Naive thymus-derived CD8-positive, alpha-beta T cell (primary cell): Measurements from ENCODE around the gene NCK2. TPM values are rescaled to one million over a fixed set of nuclear protein-coding genes. Genes with fewer than 3 reads are reported as not detected.

Experiments used
- ATAC-seq, 2 donors: fragments of 150-1000 bp; cut with Tn5 transposase in 1 of 2; sonication (Bioruptor Pico), chemical (Tn5 transposase) in 1 of 2; 1 replicate in 1 of 2; 2 replicates in 1 of 2; pipeline ENCODE4 v1.10.0; 2021; ENCODE audit warnings: mild to moderate bottlenecking in 2 of 2, moderate library complexity in 2 of 2
- POLR2A ChIA-PET: fragments of 350-600 bp; sonication (Branson Sonifier 250); formaldehyde crosslinking; loops from one replicate; lab custom pipeline; 2021; ENCODE audit warnings: antibody characterized with exemption; lab: Charles Lee
- DNase-seq, 10 donors: peaks; one replicate each; pipeline versions ENCODE4 v3.0.0 to v3.0.0-alpha.2; 2020 to 2022
- H3K27ac Mint-ChIP-seq, 10 donors: one replicate each; pipeline ENCODE4 v1.8.0; 2020 to 2022; ENCODE audit warnings: mild to moderate bottlenecking in 10 of 10, mixed read lengths in 10 of 10, moderate library complexity in 4 of 10, inconsistent platforms in 1 of 10
- H3K27me3 Mint-ChIP-seq, 5 donors: one replicate each; pipeline ENCODE4 v1.8.0; 2021 to 2022; ENCODE audit warnings: mixed read lengths in 5 of 5
- H3K36me3 Mint-ChIP-seq, 3 donors: one replicate each; pipeline ENCODE4 v1.8.0; 2020 to 2022; ENCODE audit warnings: mixed read lengths in 3 of 3, mild to moderate bottlenecking in 2 of 3, inconsistent platforms in 1 of 3
- H3K4me1 Mint-ChIP-seq, 4 donors: one replicate each; pipeline ENCODE4 v1.8.0; 2021 to 2022; ENCODE audit warnings: mixed read lengths in 4 of 4
- H3K4me3 Mint-ChIP-seq, 10 donors: one replicate each; pipeline ENCODE4 v1.8.0; 2020 to 2022; ENCODE audit warnings: mild to moderate bottlenecking in 10 of 10, mixed read lengths in 10 of 10, moderate library complexity in 6 of 10, inconsistent platforms in 1 of 10
- H3K9me3 Mint-ChIP-seq, 9 donors: one replicate each; pipeline ENCODE4 v1.8.0; 2020 to 2022; ENCODE audit warnings: mixed read lengths in 9 of 9, mild to moderate bottlenecking in 3 of 9, inconsistent platforms in 1 of 9, moderate library complexity in 1 of 9
- polyA plus RNA-seq, 3 donors: library from polyadenylated mRNA; unstranded; fragments of 300-500 nt; fragmentation: Illumina TruSeq; gene quantifications; one replicate each; pipeline ENCODE4 v1.2.3, GENCODE V29; 2021
- total RNA-seq, 8 experiments: library from RNA in 2 of 8; stranded (reverse) in 2 of 8; gene quantifications; one replicate each; pipeline ENCODE4 v1.2.3 and lab custom pipeline; 2021 to 2026

The NCK2 gene
- total and polyA plus RNA-seq, 5 experiments from 2014 or later: 36.6 to 124 (median 110) TPM

DNA sequence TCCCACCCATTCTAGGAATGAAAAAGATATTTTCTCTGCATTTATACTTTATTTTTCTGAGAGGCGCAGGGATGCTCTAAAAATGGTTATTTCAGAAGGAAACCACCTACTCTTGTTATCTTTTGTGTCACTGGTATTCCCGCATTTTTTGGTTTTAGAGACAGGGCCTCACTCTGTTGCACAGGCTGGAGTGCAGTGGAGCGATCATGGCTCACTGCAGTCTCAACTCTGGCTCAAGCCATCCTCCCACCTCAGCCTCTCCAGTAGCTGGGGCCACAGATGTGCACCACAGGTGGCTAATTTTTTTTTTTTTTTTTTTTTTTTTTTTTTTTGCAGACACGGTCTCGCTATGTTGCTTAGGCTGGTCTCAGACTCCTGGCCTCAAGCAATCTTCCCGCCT is 135.9 kb downstream of the NCK2 start:
- H3K27me3 Mint-ChIP-seq: no peaks in the 10 kb centered on the region
- no peak overlapping the region for H3K4me3 Mint-ChIP-seq
- peaks cover 11 to 84% (median 42%) of the 10 kb centered on the region in 3 donors for H3K36me3 Mint-ChIP-seq
- no peak for DNase-seq
- POLR2A ChIA-PET: interaction anchor here (0.6 kb wide), 1 partner anchor 23 kb away, joined by 6 read pairs; no protein-coding TSS in a partner anchor
- no peak for ATAC-seq
- H3K4me1 Mint-ChIP-seq: peaks cover 54 to 88% (median 84%) of the 10 kb centered on the region in 4 donors
- H3K9me3 Mint-ChIP-seq: peaks cover 0 to 4% (median 0%) of the 10 kb centered on the region in 9 donors
- peak overlapping the region in 9 of 10 donors; percentile 16 to 93 (median 80) for H3K27ac Mint-ChIP-seq

GRCh38 chr2:105881286-105882136 is 136.8 kb downstream of the NCK2 start:
- H3K27ac Mint-ChIP-seq: peak overlapping the region in 7 of 10 donors; percentile 33 to 93 (median 73)
- H3K4me3 Mint-ChIP-seq: peak overlapping the region in 1 of 10 donors; percentile 61
- DNase-seq (no peak), ATAC-seq (no peak)
- peaks cover 0 to 4% (median 0%) of the 10 kb centered on the region in 9 donors for H3K9me3 Mint-ChIP-seq
- H3K4me1 Mint-ChIP-seq: peaks cover 57 to 88% (median 84%) of the 10 kb centered on the region in 4 donors
- H3K36me3 Mint-ChIP-seq: peaks cover 11 to 82% (median 40%) of the 10 kb centered on the region in 3 donors
- POLR2A ChIA-PET: no interaction called here
- H3K27me3 Mint-ChIP-seq: no peaks in the 10 kb centered on the region

DNA sequence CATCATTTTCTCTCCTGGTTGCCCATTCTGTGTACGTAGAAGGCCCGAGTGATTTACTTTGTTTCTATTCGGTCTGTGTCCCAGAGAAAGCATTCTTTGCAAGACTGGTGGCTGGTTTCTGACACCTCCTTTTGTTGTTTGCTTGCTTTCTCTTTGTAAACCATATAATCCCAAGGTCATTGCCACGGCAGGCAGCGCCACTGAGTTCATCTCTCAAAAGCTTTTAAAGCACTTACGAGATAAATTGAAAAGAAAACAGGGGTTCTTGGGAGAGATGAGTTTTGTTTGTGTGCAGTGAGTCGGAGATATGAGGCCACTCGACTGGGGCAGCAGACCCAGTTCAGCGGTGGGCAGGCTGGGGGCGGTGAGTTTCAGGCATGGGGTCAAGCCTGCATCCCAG is 137.6 kb downstream of the NCK2 start:
- H3K4me1 Mint-ChIP-seq: peaks cover 59 to 88% (median 84%) of the 10 kb centered on the region in 4 donors
- H3K9me3 Mint-ChIP-seq: peaks cover 0 to 4% (median 0%) of the 10 kb centered on the region in 9 donors
- H3K27me3 Mint-ChIP-seq: no peaks in the 10 kb centered on the region
- no peak for DNase-seq
- H3K4me3 Mint-ChIP-seq: peak overlapping the region in 4 of 10 donors; percentile 2 to 59 (median 9)
- peak overlapping the region in 9 of 10 donors; percentile 26 to 76 (median 57) for H3K27ac Mint-ChIP-seq
- no peak for ATAC-seq
- H3K36me3 Mint-ChIP-seq: peaks cover 15 to 85% (median 38%) of the 10 kb centered on the region in 3 donors
- POLR2A ChIA-PET: no interaction called here

DNA sequence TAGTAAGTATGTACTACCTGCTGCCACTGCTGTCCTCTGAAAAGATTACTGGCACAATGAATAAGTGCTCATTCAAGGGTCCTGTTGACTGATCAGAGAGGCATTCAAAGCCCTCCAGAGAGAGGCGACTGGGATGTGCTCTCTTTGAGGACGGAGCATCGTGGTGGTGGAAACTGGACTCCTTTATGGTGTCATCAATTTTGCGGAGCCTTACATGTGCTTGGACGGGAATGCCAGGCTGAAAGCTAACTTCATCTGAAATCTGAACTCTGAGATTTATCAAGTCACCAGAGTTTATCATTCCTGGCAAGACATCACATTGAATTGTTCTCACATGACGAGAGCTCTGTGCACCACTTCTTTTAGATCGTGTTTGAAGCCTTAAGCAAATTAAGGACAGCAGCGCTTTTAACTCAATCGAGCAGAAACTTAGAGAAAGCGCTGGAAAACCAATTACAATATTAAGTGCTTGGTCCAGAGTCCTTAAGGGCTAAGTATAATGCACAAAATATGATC is 138.3 kb downstream of the NCK2 start:
- no peak for ATAC-seq
- peaks cover 21 to 88% (median 44%) of the 10 kb centered on the region in 3 donors for H3K36me3 Mint-ChIP-seq
- DNase-seq: no peak
- peaks cover 55 to 88% (median 84%) of the 10 kb centered on the region in 4 donors for H3K4me1 Mint-ChIP-seq
- H3K27ac Mint-ChIP-seq: peak overlapping the region in 9 of 10 donors; percentile 22 to 80 (median 68)
- POLR2A ChIA-PET: interaction anchor here (1.3 kb wide), 1 partner anchor 12 kb away, joined by 3 read pairs; no protein-coding TSS in a partner anchor
- peak overlapping the region in 5 of 10 donors; percentile 4 to 64 (median 35) for H3K4me3 Mint-ChIP-seq
- no peaks in the 10 kb centered on the region for H3K27me3 Mint-ChIP-seq
- H3K9me3 Mint-ChIP-seq: peaks cover 0 to 7% (median 2%) of the 10 kb centered on the region in 9 donors

DNA sequence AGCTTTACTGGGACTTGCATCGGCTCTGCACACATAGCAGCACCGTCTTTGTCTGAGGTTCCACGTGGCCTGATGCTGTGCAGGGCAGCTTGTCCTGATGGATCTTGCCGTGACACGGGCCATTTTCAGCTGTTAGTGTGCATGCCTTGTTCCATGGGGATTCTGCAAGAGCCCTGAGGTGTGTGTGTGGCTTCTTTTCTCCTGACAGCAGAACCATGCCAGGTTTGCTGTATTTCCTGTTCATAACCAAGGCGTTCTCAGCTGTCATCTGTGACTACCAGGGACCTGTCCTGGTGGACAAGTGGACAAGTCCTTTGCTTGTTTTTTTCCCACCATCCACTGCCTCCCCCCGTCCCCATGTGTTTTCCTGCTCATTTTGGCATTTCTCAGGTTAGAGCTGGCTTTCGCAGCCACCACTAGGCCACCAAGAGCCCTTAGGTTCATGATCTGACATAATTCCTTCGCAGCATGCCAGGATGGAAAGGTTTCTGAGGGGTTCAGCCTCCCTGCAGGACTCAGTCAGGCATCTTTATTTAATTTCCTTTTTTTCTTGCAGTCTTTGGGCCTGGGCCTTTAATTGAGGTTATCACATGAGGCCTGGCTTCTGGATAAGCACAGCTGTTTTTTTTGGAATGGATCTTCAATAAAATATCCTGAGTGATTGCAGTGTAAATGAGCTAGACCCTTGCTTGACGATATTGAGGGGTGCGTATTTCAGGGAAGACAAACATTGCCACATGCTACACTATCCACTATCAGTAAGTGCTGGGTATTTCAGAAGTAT is 139.4 kb downstream of the NCK2 start:
- Mint-ChIP-seq H3K27me3 (no peaks in the 10 kb centered on the region), H3K9me3 (peaks cover 0 to 13% (median 5%) of the 10 kb centered on the region in 9 donors), H3K4me3 (peak overlapping the region in 9 of 10 donors; percentile 8 to 67 (median 45)), H3K27ac (peak overlapping the region; percentile 68 to 85 (median 74)), H3K36me3 (peaks cover 25 to 87% (median 48%) of the 10 kb centered on the region in 3 donors), H3K4me1 (peaks cover 49 to 88% (median 81%) of the 10 kb centered on the region in 4 donors)
- DNase-seq (no peak), ATAC-seq (peak in 1 of 2 donors; percentile 12)
- POLR2A ChIA-PET: interaction anchor here (0.6 to 1.3 kb wide), 5 partner anchors 9 to 140 kb away, joined by 3 to 5 read pairs (median 3); no protein-coding TSS in a partner anchor

DNA sequence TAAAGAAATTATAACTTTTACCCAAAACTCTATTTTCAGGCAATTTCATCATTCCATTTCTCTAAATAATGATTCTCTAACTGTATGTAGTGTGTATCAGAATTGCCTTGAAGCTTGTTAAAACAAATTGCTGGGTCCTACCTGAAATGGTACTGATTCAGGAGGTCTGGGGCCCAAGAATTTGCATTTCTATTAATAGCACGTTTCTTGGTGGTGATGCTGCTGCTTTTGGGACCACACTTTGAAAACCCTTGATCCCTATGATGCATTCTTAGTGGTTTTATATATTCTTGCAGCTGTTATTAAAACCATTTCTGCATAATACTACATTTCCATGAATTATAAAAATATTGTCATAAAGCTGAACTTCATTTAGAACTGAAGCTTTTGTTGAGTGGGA is 140.7 kb downstream of the NCK2 start:
- Mint-ChIP-seq H3K4me1 (peaks cover 52 to 88% (median 79%) of the 10 kb centered on the region in 4 donors), H3K4me3 (peak overlapping the region in 9 of 10 donors; percentile 12 to 60 (median 49))

GRCh38 chr2:105886029-105886454 is 141.3 kb downstream of the NCK2 start:
- Mint-ChIP-seq H3K4me1 (peaks cover 56 to 91% (median 83%) of the 10 kb centered on the region in 4 donors), H3K36me3 (peaks cover 25 to 82% (median 45%) of the 10 kb centered on the region in 3 donors), H3K27me3 (no peaks in the 10 kb centered on the region), H3K9me3 (peaks cover 0 to 13% (median 5%) of the 10 kb centered on the region in 9 donors), H3K4me3 (peak overlapping the region in 9 of 10 donors; percentile 12 to 70 (median 49)), H3K27ac (peak overlapping the region in 9 of 10 donors; percentile 51 to 82 (median 71))
- no peak for ATAC-seq
- POLR2A ChIA-PET: interaction anchor here (1.0 kb wide), 1 partner anchor 20 kb away, joined by 3 read pairs; no protein-coding TSS in a partner anchor
- DNase-seq: no peak

More for the DNA sequence above, 140.7 kb downstream of the NCK2 start:
- DNase-seq (no peak), ATAC-seq (no peak)
- Mint-ChIP-seq H3K27ac (peak overlapping the region in 7 of 10 donors; percentile 4 to 82 (median 71)), H3K9me3 (peaks cover 0 to 13% (median 5%) of the 10 kb centered on the region in 9 donors), H3K27me3 (no peaks in the 10 kb centered on the region), H3K36me3 (peaks cover 25 to 85% (median 43%) of the 10 kb centered on the region in 3 donors)
- POLR2A ChIA-PET: interaction anchor here (0.9 to 1.0 kb wide), 2 partner anchors 21 to 51 kb away, joined by 3 read pairs; no protein-coding TSS in a partner anchor

DNA sequence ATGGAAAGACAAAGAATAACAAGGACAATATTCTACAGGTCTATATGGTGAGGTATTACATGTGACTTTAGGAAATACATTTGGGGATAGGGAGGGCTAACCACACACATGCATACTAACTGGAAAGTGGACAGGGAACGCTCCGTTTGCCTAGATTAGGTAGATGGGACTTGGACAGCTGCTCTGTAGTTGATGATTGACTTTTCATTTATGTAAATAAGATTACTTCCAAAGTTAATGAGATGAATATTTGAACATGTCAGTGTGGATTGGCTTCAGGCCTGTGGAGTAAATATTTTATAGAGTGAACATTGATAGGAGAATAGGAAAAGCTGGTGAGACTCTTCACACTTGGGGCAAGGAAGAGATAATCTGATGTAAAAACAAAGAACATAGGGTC is 142.0 kb downstream of the NCK2 start:
- DNase-seq (no peak), ATAC-seq (no peak)
- Mint-ChIP-seq H3K9me3 (peaks cover 0 to 13% (median 4%) of the 10 kb centered on the region in 9 donors), H3K4me3 (peak overlapping the region in 7 of 10 donors; percentile 5 to 70 (median 49)), H3K36me3 (peaks cover 25 to 78% (median 39%) of the 10 kb centered on the region in 3 donors), H3K4me1 (peaks cover 59 to 93% (median 88%) of the 10 kb centered on the region in 4 donors), H3K27me3 (no peaks in the 10 kb centered on the region), H3K27ac (peak overlapping the region in 9 of 10 donors; percentile 51 to 87 (median 73))
- POLR2A ChIA-PET: interaction anchor here (1.1 kb wide), 1 partner anchor 15 kb away, joined by 3 read pairs; no protein-coding TSS in a partner anchor

DNA sequence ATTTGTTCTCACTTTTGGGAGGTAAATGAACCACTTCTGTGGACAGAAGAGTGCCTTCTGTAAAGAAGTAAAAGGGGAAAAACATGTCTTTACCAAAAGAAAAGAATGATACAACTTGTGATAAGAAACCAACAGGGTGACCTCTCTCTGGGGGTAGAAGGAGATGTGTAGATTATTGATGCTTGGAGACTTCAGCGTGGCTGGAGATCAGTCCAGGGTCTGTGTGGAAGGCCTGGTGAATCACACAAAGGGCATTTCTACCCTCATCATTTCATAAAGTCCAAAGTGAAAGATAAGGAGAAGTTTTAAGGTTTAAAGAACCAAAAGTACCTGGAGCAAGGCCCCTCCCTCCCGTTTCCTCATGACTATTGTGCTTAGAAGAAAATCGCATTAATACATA is 142.5 kb downstream of the NCK2 start:
- H3K27me3 Mint-ChIP-seq: no peaks in the 10 kb centered on the region
- H3K27ac Mint-ChIP-seq: peak overlapping the region; percentile 32 to 87 (median 69)
- H3K4me1 Mint-ChIP-seq: peaks cover 56 to 91% (median 85%) of the 10 kb centered on the region in 4 donors
- POLR2A ChIA-PET: interaction anchor here (1.1 kb wide), 1 partner anchor 14 kb away, joined by 3 read pairs; no protein-coding TSS in a partner anchor
- H3K36me3 Mint-ChIP-seq: peaks cover 22 to 75% (median 33%) of the 10 kb centered on the region in 3 donors
- H3K9me3 Mint-ChIP-seq: peaks cover 0 to 13% (median 4%) of the 10 kb centered on the region in 9 donors
- H3K4me3 Mint-ChIP-seq: peak overlapping the region in 8 of 10 donors; percentile 10 to 70 (median 48)
- DNase-seq (no peak), ATAC-seq (peak in 1 of 2 donors; percentile 12)

DNA sequence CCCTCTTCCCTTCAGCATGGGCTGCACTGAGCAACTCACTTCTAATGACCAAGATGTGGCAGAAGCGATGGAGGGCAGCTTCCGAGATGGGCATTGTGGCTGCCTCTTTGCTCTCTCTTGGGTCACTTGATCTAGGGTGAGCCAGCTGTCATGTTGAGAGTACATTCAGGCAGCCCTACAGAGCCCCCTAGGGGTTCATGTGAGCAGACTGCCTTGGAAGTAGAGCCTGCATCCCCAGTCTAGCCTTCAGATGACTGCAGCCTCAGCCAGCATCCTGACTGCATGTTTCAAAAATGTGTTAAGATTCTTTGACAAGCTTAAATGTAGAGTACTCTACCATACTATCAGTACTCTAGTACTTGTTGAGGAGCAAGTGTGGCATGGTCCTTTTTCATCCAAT is 143.9 kb downstream of the NCK2 start:
- POLR2A ChIA-PET: no interaction called here

GRCh38 chr2:105889046-105889445 is 144.3 kb downstream of the NCK2 start:
- Mint-ChIP-seq H3K36me3 (peaks cover 20 to 73% (median 36%) of the 10 kb centered on the region in 3 donors), H3K27me3 (no peaks in the 10 kb centered on the region), H3K4me1 (peaks cover 44 to 73% (median 68%) of the 10 kb centered on the region in 4 donors), H3K9me3 (peaks cover 0 to 13% (median 4%) of the 10 kb centered on the region in 9 donors), H3K4me3 (peak overlapping the region in 1 of 10 donors; percentile 20), H3K27ac (peak overlapping the region in 5 of 10 donors; percentile 43 to 87 (median 67))
- POLR2A ChIA-PET: no interaction called here
- no peak for DNase-seq
- no peak for ATAC-seq

More for the DNA sequence above, 143.9 kb downstream of the NCK2 start:
- no peak for DNase-seq
- no peaks in the 10 kb centered on the region for H3K27me3 Mint-ChIP-seq
- H3K36me3 Mint-ChIP-seq: peaks cover 20 to 73% (median 33%) of the 10 kb centered on the region in 3 donors
- peak overlapping the region in 1 of 10 donors; percentile 20 for H3K4me3 Mint-ChIP-seq
- ATAC-seq: peak in 1 of 2 donors; percentile 30
- peaks cover 0 to 13% (median 4%) of the 10 kb centered on the region in 9 donors for H3K9me3 Mint-ChIP-seq
- H3K4me1 Mint-ChIP-seq: peaks cover 47 to 77% (median 72%) of the 10 kb centered on the region in 4 donors
- H3K27ac Mint-ChIP-seq: peak overlapping the region in 8 of 10 donors; percentile 0 to 87 (median 38)
